NCI-H1092 (cell line): ENCODE measurements around the gene BPI.
"Not testable (repeated sequence)": the region's sequence is repeated elsewhere in the genome, so short reads cannot be mapped to it uniquely, and the experiment has no call there.

Source experiments
- DNase-seq: peaks from one replicate; lab custom pipeline; 2025; lab: John Stamatoyannopoulos, UW

Gene BPI

GRCh38 chr20:38336726-38337125 is 32.8 kb downstream of the BPI start:
- no peak for DNase-seq

DNA sequence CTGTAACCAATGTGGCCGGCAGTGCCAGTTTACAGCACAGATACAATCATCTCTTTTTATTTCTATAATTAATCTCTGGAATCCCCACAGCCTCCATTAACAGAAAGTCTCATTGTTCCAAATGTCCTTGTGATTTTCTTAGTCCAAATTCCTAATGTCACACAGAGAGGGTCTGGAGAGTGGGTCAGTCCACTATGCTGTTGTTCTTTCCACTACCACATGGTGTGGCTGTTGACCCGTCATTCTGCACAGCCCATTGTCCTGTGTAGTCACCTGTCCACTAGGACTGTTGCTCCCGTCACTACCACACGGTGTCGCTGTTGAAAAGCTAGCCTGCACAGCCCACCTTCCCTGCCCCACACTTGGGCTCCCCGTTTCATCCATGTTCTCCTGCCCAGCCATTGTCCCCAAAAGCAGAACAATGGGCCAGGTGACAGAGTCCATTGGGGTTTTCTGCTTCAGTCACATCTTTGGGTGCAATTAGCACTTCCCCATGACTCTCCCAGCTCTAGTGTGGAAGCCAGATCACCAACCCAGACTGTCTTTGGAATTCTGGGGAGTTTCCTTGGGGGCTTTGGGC is 33.7 kb downstream of the BPI start:
- DNase-seq = no peak

- DNase-seq = no peak
These were observed 35.0 kb downstream of the BPI start for GRCh38 chr20:38338849-38339520.

- DNase-seq = not testable (repeated sequence)
These were observed 35.6 kb downstream of the BPI start for GRCh38 chr20:38339521-38339896.

- DNase-seq = no peak
These were observed 36.0 kb downstream of the BPI start for GRCh38 chr20:38339997-38340396.

- DNase-seq = no peak
These were observed 36.7 kb downstream of the BPI start for GRCh38 chr20:38340693-38341092.

DNA sequence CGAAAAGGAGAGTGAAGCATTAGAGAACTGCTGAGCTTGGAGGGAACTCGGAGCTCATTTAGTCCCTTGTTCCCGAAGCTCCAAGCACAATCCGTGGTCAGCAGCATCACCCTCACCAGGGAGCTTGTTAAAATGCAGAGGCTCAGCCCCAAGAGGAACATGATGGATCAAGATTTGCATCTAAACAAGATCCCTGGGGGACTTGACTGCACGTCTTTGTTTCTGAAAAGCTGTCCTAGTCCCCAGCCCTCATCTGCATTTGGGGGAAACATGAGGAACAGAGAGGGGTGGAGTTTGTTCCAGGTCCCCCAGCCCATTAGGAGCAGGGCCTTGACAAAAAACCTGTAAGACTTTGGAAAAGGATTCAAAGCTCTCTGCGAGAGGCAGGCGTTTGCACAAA is 38.3 kb downstream of the BPI start:
- DNase-seq = no peak

GRCh38 chr20:38342713-38343310 is 38.9 kb downstream of the BPI start:
- DNase-seq = no peak

DNA sequence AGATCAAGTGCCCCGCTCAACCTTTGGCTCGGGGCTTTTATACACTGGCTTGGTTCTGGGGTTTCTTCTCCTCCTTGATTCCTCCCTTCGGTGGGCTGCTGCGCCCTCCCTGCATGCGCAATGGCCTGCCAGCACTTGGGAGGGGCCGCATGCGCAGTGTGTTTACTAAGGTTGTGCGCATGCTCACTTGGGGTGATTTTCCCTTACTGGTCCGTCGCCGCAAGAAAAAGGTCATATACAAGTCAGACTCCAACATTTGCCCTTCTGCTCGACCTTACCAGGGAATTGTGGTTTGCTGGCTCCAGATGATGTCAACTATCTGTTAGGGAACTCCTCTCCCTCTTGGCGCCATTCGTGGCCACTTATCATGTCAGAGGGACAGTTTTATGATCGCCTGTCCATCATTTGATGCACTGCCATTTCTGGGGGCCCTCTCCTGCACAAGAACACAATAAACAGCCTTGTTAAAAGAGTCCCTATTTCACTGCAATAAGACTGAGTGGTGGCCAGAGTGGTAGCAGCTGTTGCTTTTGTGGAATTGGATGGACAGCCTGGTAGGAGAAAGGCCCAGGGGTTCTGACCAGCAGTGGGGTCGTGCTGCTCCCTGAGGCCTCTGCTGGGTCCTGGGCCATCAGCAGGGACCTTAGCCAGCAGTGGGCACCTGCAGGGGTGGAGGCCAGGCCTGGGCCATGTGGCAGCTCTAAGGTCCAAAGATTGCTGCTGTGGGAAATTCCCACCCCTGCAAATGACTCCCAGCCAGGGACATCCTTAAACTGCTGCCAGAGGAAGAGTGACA is 39.6 kb downstream of the BPI start:
- DNase-seq = no peak

- no peak for DNase-seq
These were observed 40.2 kb downstream of the BPI start for GRCh38 chr20:38344107-38344701.

DNA sequence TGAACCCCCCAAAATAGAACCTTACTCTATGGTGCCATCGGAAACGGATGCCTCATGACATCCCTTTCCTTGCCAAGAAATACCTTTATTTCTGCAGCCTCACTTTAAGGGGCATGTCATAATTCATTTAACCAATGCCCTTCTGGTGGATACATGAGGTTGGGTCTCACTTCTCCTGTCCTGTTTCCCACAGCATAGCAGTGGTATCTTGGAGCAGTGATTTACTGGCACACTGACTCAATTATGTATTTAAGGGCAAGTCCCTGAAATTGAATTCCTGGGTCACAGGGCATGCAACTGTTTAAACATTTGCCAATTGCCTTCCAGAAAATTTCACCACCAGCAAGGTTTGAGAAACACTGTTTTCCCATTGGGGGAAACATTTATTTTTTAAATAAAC is 41.7 kb downstream of the BPI start:
- DNase-seq = no peak

DNA sequence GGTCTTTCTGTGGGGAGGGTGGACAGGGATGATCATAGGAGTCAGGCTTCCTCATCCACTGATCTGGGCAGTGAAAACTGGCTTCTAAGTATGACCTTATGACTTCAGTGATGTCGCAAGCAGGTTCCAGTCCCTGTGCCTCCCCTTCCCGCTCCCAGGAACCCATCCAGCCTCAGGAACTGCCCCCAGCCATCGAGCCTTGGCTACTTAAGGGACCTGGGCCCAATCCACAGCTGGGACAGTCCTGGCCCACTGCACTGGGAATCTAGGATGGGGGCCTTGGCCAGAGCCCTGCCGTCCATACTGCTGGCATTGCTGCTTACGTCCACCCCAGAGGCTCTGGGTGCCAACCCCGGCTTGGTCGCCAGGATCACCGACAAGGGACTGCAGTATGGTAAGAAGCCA is 42.3 kb downstream of the BPI start, which contains the start of gene LBP:
Gene LBP, plus strand, starts transcription at position 236 of the 405 bp plus-strand sequence. Its CDS starts 35 bp downstream, at position 271.
- DNase-seq = no peak

DNA sequence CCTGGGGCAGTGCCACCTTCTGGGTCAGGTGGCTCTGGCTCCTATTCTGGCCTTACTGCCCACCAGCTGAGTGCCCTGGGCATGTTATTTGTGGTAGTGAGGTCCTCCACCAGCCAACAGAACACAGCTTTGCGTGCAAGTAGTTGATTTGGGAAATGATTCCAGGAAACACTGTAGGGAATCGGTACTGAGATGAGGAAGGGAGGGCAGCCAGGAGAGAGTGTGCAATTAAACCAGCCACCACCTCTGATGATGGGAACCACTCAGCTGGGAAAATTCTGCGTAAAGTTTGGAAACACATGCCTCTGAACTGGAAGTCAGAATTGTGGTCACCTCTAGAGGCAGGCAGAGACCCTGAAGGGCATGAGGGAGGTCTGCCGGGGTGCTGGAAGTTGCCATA is 42.8 kb downstream of the BPI start:
- DNase-seq = no peak

DNA sequence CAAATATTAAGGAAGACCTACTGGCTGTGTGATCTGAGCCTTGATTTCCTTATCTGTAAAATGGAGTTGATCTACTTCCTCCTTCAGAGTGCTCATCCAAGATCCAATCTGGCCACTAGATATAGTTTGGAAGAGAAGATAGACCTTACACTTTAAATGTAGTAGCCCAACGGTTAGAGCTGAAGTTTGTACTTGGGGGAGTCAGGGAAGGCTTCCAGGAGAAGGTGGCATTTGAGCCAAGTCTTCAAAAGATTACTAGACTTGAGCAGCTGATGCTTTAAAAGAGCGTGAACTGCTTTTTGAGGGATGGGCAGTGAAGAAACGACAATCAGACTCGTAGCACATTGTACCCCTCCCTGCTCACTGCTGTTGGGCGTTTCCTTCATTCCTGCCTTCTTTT is 45.9 kb downstream of the BPI start:
- no peak for DNase-seq

DNA sequence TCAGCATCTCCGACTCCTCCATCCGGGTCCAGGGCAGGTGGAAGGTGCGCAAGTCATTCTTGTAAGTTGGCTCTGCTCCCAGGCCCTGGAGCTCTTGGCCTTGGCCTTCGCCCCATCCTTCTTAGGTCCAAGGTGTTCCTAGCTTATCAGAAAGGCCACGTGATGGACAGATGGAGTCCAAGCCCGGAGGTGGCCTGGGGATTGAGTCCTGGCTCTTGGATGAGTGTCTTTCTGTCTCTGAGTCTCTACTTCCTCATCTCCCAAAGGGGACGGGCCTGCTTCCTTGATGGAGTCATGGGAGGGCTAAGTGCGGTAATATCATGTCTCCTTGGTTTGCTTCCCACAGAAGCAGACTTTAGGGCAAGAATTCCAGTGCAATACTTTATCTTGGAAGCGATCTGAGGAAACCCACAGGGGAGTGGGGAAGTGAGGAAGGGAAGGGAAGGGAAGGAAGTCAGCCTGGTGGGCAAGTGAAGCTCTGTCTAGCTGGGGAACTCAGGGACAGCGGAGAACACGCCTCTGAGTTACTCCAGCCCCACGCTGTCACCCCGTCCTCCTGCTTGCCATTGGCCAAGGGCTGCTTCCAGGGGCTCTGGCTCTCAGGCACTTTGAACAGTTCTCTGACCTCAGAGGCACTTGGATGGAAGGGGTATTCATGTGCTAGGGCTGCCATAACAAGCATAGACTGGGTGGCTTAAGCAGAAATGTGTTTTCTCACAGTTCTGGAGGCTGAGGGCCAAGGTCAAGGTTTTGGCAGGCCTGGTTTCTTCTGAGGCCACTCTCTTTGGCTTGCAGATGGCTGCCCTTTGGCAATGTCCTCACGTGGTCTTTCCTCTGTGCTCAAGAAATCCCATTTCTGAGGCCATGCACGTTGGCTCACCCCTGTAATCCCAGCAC is 47.2 kb downstream of the BPI start:
- no peak for DNase-seq

DNA sequence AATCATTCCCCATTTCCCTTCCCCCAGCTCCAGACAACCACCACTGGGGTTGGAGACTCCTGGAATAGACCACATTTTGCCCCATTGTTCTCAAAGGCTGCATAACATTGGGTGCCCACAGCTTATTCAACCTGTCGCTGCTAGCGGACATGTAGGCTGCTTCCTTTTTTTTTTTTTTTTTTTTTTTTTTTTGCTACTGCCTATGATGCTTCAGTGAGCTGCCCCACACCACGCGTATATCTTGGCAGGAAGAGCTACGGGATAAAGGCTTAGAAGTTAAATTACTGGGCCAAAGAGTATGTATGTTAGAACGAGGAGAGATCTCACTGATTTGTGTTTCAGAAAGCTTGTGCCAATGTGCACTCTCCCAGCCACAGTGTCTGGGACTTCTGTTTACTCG is 49.4 kb downstream of the BPI start:
- no peak for DNase-seq

- DNase-seq = no peak
These were observed 50.3 kb downstream of the BPI start for GRCh38 chr20:38354227-38354626.

DNA sequence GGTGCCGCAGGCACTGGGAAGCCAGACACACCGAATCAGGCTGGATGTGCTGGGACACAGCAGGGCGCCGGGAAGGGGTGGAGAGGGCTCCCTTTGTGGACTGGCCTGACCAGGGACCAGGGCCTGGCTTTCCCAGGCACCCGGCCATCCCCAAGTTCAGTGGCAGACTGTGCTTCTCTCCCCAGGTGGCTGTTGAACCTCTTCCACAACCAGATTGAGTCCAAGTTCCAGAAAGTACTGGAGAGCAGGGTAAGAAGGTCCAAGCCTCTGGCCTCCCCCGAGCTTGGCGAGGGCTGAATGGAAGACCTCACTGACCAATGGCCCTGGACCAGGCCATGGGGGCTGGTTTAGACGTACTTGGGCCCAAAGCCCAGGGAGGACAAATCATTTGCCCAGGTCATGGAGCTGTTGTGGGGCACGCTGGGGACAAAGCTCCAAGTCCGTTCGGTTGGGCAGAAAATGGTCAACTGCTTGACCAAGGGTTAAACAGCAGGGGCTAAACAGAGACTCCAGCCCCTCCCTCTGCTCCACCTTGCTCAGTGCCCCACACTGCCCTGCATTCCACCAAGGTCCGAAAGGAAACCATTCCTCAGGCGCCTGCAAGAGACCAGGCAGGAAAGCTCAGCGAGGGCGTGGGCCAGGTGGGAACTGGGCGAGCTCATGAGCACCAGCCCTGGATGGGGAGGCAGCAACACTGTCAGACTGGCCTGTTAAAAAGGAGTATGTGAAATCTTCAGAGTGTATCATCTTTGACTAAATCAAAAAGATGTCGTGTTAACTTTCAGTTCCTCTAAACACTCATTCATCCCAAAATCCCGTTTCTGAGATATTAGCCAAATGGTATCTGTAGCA is 51.4 kb downstream of the BPI start:
- DNase-seq = no peak

DNA sequence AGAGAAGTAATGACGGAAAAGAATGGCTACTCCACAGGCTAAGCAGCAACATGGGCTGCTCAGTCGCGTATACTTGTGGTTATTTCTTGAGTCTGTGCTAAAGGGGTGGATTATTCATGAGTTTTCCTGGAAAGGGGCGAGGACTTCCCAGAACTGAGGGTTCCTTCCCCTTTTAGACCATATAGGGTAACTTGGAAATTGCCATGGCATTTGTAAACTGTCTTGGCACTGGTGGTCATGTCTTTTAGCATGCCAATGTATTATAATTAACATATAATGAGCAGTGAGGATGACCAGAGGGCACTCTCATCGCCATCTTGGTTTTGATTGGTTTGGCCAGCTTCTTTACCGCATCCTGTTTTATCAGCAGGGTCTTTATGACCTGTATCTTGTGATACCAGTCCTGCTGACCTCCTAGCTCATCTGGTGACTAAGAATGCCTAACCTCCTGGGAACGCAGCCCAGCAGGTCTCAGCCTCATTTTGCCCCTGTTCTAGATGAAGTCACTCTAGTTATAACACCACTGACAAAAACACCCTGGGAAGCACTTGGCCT is 53.8 kb downstream of the BPI start:
- DNase-seq = no peak

GRCh38 chr20:38358556-38358955 is 54.6 kb downstream of the BPI start:
- DNase-seq = no peak
